Upper lobe of left lung (tissue), 4 donors: ENCODE measurements around the gene PCLAF.

ENCODE experiments used
- POLR2A ChIP-seq, 4 donors: fragments of 450-650 bp; IDR thresholded peaks; one replicate each; pipeline ENCODE4 v1.5.1; 2016 to 2017; ENCODE audit warnings: antibody characterized with exemption in 4 of 4, mild to moderate bottlenecking in 2 of 4
- POLR2AphosphoS5 ChIP-seq, 2 donors: sonication (generic); formaldehyde crosslinking; IDR thresholded peaks; one replicate each; pipeline ENCODE4 v1.5.1; 2017; ENCODE audit warnings: antibody characterized with exemption in 2 of 2
- TF ChIP-seq, protein P1 (sequence below), 6 experiments: fragments of 450-650 bp in 4 of 6; fragments of 200-600 bp in 2 of 6; sonication (generic) in 2 of 6; IDR thresholded peaks; one replicate each; pipeline ENCODE4 v1.5.1; 2016 to 2019; ENCODE audit warnings: antibody characterized with exemption in 6 of 6

DNA sequence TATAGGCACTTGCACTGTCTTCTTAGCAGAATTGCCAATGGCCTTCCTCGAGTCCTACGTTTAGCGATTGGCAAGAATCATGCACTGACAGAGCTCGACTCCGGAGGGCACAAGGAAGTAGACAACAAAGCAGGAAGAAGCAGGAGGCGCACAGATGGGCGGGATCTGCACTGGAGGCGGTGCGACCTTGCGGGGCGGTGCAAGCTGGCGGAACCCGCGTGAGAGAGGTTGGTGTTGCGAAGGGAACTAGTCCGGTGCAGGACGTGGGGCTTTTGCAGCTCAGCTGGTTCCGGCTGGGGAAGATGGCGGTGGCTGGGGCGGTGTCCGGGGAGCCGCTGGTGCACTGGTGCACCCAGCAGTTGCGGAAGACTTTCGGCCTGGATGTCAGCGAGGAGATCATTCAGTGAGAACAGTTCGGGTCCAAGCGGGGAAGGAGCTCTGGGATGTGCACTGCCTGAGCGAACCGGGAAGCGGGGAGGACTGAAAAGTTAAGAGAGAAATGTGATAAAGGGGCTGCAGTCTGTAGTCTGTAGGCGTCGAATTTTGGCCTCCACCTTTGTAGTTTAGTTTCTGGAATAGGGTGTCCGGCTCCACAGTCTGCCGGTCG lies 6.4 kb upstream of the PCLAF start, which contains the start of gene TRIP4:
- TF ChIP-seq, protein P1, sequence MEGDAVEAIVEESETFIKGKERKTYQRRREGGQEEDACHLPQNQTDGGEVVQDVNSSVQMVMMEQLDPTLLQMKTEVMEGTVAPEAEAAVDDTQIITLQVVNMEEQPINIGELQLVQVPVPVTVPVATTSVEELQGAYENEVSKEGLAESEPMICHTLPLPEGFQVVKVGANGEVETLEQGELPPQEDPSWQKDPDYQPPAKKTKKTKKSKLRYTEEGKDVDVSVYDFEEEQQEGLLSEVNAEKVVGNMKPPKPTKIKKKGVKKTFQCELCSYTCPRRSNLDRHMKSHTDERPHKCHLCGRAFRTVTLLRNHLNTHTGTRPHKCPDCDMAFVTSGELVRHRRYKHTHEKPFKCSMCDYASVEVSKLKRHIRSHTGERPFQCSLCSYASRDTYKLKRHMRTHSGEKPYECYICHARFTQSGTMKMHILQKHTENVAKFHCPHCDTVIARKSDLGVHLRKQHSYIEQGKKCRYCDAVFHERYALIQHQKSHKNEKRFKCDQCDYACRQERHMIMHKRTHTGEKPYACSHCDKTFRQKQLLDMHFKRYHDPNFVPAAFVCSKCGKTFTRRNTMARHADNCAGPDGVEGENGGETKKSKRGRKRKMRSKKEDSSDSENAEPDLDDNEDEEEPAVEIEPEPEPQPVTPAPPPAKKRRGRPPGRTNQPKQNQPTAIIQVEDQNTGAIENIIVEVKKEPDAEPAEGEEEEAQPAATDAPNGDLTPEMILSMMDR (IDR thresholded peaks at IDR 0.05), result peak in 3 of 6 experiments; percentile 14 to 32 (median 25)
- TF ChIP-seq POLR2A (IDR thresholded peaks at IDR 0.05) (peak in 3 of 4 donors; percentile 55 to 83 (median 56)), POLR2AphosphoS5 (IDR thresholded peaks at IDR 0.05) (peak; percentile 93 to 94)
